Lung (tissue), 16 donors: ENCODE measurements around the gene NELL2. TPM values are rescaled to one million over a fixed set of nuclear protein-coding genes. Genes with fewer than 3 reads are reported as not detected.

Experiments used
- ATAC-seq: fragments of 200-7000 bp; cut with Tn5 transposase; one replicate; pipeline ENCODE4 v1.9.1; 2020; ENCODE audit warnings: moderate number of reproducible peaks; ENCODE audit not compliant: insufficient read depth, low FRiP score
- DNase-seq, 3 donors: peaks; one replicate each; pipeline ENCODE4 v3.0.0-alpha.2; 2013 to 2017
- H3K27ac ChIP-seq, 2 donors: one replicate each; pipeline ENCODE4 v1.5.1; 2013; ENCODE audit warnings: mild to moderate bottlenecking in 2 of 2, moderate library complexity in 2 of 2, control low read depth in 1 of 2, inconsistent platforms in 1 of 2, low read depth in 1 of 2, low read length in 1 of 2
- H3K27me3 ChIP-seq, 3 donors: one replicate each; pipeline ENCODE4 v1.5.1; 2013; ENCODE audit warnings: low read length in 2 of 3; ENCODE audit not compliant: control insufficient read depth in 3 of 3, insufficient read depth in 3 of 3
- H3K36me3 ChIP-seq, 4 donors: one replicate each; pipeline ENCODE4 v1.5.1; 2013; ENCODE audit warnings: low read length in 4 of 4, mild to moderate bottlenecking in 1 of 4, moderate library complexity in 1 of 4; ENCODE audit not compliant: control insufficient read depth in 4 of 4, insufficient read depth in 4 of 4
- H3K4me1 ChIP-seq, 5 donors: one replicate each; pipeline ENCODE4 v1.5.1; 2013; ENCODE audit warnings: low read length in 5 of 5, mild to moderate bottlenecking in 2 of 5, moderate library complexity in 1 of 5; ENCODE audit not compliant: control insufficient read depth in 5 of 5, insufficient read depth in 5 of 5
- H3K4me3 ChIP-seq: one replicate; pipeline ENCODE4 v1.5.1; 2013; ENCODE audit warnings: mild to moderate bottlenecking, control low read depth, moderate library complexity
- H3K9ac ChIP-seq, 2 donors: one replicate each; pipeline ENCODE4 v1.5.1; 2013; ENCODE audit warnings: low read length in 2 of 2, control low read depth in 1 of 2; ENCODE audit not compliant: insufficient read depth in 1 of 2
- H3K9me3 ChIP-seq, 4 donors: one replicate each; pipeline ENCODE4 v1.5.1; 2013; ENCODE audit warnings: low read length in 3 of 4, mild to moderate bottlenecking in 1 of 4, moderate library complexity in 1 of 4; ENCODE audit not compliant: control insufficient read depth in 4 of 4, insufficient read depth in 3 of 4
- CTCF ChIP-seq: IDR thresholded peaks from 2 replicates; pipeline ENCODE4 v1.5.1; 2012; ENCODE audit warnings: mild to moderate bottlenecking; ENCODE audit errors: control extremely low read depth, extremely low read depth
- WGBS, 2 donors: extraction: QIAGEN DNeasy Blood & Tissue Kit; methylation state at CpG; one replicate each; pipeline ENCODE4 v1.1.7; 2013; 5-methylcytosine and 5-hydroxymethylcytosine counted together
- long read RNA-seq, 5 donors: transcript quantifications; one replicate each; lab custom pipeline, GENCODE V29; 2026
- polyA plus RNA-seq, 2 donors: library from polyadenylated mRNA; stranded (reverse); fragments of 200-250 nt; gene quantifications; one replicate each; pipeline ENCODE4 v1.2.1, GENCODE V29; 2013
- total RNA-seq, 2 donors: library from RNA; depleted of rRNA in 1 of 2; stranded (reverse); fragments of >200 nt in 1 of 2; gene quantifications; one replicate each; pipeline ENCODE4 v1.2.1, GENCODE V29; 2014 to 2021
- donor health status: control.
- donor health status: control.
- donor health status: Bipolar disorder and iron deficiency.
- donor health status: healthy.
- donor health status: DM: yes; HTN: yes; CAD: no.

Gene NELL2
- total RNA-seq (10 to 100 TPM; 13.2 to 15.9 TPM), polyA plus RNA-seq (1 to 10 TPM; 2.2 to 4.0 TPM)
- long read RNA-seq, donor 1, partial matches to known transcripts = 0 of 4 reads
- long read RNA-seq, donor 1, other reads (novel, unspliced or antisense) = 0 of 4 reads
- long read RNA-seq, donor 2, partial matches to known transcripts = 0 of 1 reads
- long read RNA-seq, donor 2, other reads (novel, unspliced or antisense) = 0 of 1 reads
- long read RNA-seq, donor 3, partial matches to known transcripts = 11 of 16 reads
- long read RNA-seq, donor 3, other reads (novel, unspliced or antisense) = 0 of 16 reads
- long read RNA-seq, donor 4, transcript NELL2-206 (2 exons, 827 nt) = major isoform, 5 of 6 reads
- long read RNA-seq, donor 4, partial matches to known transcripts = 0 of 6 reads
- long read RNA-seq, donor 4, other reads (novel, unspliced or antisense) = 0 of 6 reads
- long read RNA-seq, donor 5, partial matches to known transcripts = 0 of 4 reads
- long read RNA-seq, donor 5, other reads (novel, unspliced or antisense) = 0 of 4 reads

DNA sequence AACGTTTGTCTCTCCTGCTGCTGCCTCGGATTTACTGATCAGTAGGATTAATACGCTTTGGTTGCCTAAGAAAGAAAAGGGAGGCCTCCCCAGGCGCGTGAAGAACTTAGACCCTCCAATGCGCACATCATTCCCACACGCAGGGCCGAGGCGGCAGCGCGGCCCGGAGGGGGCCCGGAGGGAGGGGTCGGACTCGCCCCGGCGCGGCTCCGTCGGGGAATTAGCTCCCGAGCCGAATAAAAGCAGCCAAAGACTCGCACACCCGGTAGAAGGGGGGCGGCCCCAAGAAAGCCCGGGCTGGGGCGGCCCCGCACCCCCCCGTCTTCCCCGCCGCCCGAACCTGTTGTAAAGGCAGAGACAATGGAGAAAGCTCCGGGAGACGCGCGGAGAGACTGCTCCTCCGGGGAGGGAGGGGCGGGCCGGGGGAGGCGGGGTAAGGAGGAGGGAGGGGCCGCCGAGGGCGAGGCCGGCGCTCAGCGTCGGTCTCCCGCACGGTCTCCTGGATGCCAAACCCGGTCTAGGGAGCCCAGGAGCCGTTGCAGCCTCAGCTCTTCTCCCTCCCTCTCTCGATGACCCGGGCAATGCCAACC, at the start of gene NELL2:
TSS of gene NELL2 (minus strand) at position 362 of the 590 bp plus-strand sequence. CDS start 446 bp downstream, outside the sequence.
- H3K27me3 ChIP-seq = peaks cover 4 to 40% (median 34%) of the 10 kb centered on the region in 3 donors
- peak; percentile 75 for ATAC-seq

DNA sequence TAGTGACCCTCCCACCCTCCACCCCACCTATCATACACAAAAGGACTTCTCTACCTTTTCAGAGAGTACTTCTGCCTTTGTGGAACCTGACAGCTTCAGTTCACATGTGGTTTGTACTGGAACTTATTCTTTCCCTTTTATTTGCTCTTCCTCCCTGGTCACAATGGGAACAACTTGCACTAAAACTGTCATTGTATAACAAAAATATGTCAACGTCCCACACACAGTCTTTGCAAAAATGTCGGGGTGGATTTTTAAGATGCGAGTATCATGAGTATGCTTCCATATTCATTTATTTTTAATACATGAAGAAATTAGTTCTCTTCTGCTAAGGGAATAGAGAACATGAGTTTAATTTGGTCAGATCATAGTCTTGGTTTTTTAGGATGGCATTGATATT, 45.6 kb upstream of the NELL2 start:
- no peaks in the 10 kb centered on the region for H3K27me3 ChIP-seq
- WGBS, 2 donors = 79 to 84% methylated on average over 3 of the region's 3 CpGs
- no peak overlapping the region for H3K4me3 ChIP-seq
- H3K36me3 ChIP-seq = no peaks in the 10 kb centered on the region
- H3K4me1 ChIP-seq = no peaks in the 10 kb centered on the region
- DNase-seq (no peak), ATAC-seq (no peak)
- H3K27ac ChIP-seq = no peak overlapping the region
- H3K9me3 ChIP-seq = no peaks in the 10 kb centered on the region
- TF ChIP-seq CTCF = no peak
- no peak overlapping the region for H3K9ac ChIP-seq

More for the DNA sequence above, at the start of gene NELL2:
- peak; percentile 33 to 42 (median 37) for DNase-seq
- Histone ChIP-seq H3K4me1 (peaks cover 0 to 21% (median 7%) of the 10 kb centered on the region in 5 donors), H3K27ac (no peak within 1 kb of the TSS), H3K36me3 (no peaks in the 10 kb centered on the region), H3K9me3 (peaks cover 0 to 4% (median 1%) of the 10 kb centered on the region in 4 donors), H3K9ac (peak within 1 kb of the TSS; percentile 18 to 37), H3K4me3 (peak within 1 kb of the TSS; percentile 23)
- TF ChIP-seq CTCF = no peak
- WGBS, 2 donors = 0% methylated on average over 49 to 53 of the region's 53 CpGs

DNA sequence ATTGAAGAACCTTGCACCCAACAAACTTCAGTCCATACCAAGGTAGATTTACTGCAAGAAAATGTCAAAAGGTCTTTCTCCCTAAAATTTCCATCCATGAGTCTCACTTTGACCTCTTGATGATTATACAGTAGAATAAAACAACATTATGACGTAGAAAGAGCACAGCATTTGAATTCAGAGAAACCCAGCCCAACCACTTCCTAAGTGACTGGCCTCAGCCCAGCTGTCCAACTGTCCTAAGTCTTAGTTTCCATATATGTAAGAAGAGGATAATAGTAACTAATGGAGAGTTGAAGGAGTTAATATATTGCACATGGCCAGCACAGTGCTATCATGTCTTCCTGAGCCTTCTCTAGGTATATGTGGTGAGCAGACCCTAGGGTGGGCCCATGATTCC, 41.0 kb upstream of the NELL2 start:
- no peaks in the 10 kb centered on the region for H3K9me3 ChIP-seq
- H3K27ac ChIP-seq = no peak overlapping the region
- DNase-seq = no peak
- no peaks in the 10 kb centered on the region for H3K27me3 ChIP-seq
- no peak overlapping the region for H3K4me3 ChIP-seq
- H3K9ac ChIP-seq = no peak overlapping the region
- H3K4me1 ChIP-seq = no peaks in the 10 kb centered on the region
- WGBS, 2 donors = 54 to 84% methylated on average over 1 of the region's 1 CpG
- ATAC-seq = no peak
- no peaks in the 10 kb centered on the region for H3K36me3 ChIP-seq
- no peak for TF ChIP-seq CTCF
